H1 (cell line): ENCODE measurements around the gene ELOVL6. TPM values are rescaled to one million over a fixed set of nuclear protein-coding genes. Genes with fewer than 3 reads are reported as not detected.

Experiments used
- EP300 ChIP-seq, 2 experiments: IDR thresholded peaks; 1 replicate in 1 of 2; 2 replicates in 1 of 2; pipeline ENCODE4 v1.6.1; 2011 to 2012; ENCODE audit warnings: low read depth in 2 of 2, low read length in 2 of 2, mild to moderate bottlenecking in 2 of 2, borderline replicate concordance in 1 of 2, inconsistent platforms in 1 of 2, moderate library complexity in 1 of 2
- HDAC6 ChIP-seq: IDR thresholded peaks from one replicate; pipeline ENCODE4 v1.7.1; 2012; ENCODE audit warnings: low read depth, mild to moderate bottlenecking, inconsistent platforms, low read length, moderate library complexity
- RBBP5 ChIP-seq: IDR thresholded peaks from 2 replicates; pipeline ENCODE4 v1.7.1; 2012; ENCODE audit warnings: low read depth, mild to moderate bottlenecking, inconsistent platforms, low read length, moderate library complexity, borderline replicate concordance
- polyA plus RNA-seq, 7 experiments: library from polyadenylated mRNA; depleted of rRNA in 3 of 7; stranded (reverse) in 5 of 7; unstranded in 2 of 7; fragments of >200 nt in 5 of 7; fragments of 200-250 nt in 2 of 7; gene quantifications; 1 replicate in 5 of 7; 2 replicates in 1 of 7; 4 replicates in 1 of 7; pipeline versions ENCODE4 v1.2.1 to v1.2.3, GENCODE V29; 2011 to 2013; ENCODE audit warnings: missing spikeins in 2 of 7, mixed read lengths in 2 of 7
- total RNA-seq: library from RNA; stranded (reverse); fragmentation: NEBNext Ultra II Directional; extraction: Animal tissue kit (Norgen Biotek cat#: 25700); gene quantifications from 2 replicates; pipeline ENCODE4 v1.2.1, GENCODE V29; 2021
- TF ChIP-seq, protein P1 (sequence below): fragments of 300-600 bp; sonication (generic); IDR thresholded peaks from 2 replicates; pipeline ENCODE4 v1.7.1; 2012; ENCODE audit warnings: low read length, moderate library complexity, mild to moderate bottlenecking, inconsistent platforms; ENCODE audit not compliant: insufficient replicate concordance

ELOVL6 gene
- total and polyA plus RNA-seq, 2 of the 8 experiments (the other 6 are each of a cell fraction or from before 2014, with no cell fraction given) = 27.8 to 86.6 TPM

DNA sequence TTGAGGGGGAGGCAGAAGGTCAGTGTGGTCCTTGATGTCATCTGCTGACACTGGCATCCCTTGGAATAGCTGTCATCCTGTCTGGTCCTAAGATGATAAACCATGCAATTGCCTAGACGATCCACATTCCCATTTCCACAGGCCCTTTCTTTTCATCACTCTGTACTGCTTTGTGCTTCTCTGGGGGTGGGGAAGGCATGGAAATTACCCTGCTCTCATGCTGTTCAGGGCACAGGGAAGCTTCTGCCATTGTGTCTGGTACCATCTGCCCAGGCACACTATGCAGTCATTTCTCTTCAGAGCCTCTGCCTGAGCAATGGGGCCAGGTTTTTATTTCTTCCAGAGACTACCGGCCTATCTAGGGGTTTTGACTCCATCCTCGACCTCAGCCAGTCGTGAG is 49.7 kb upstream of the ELOVL6 start (continued):
- TF ChIP-seq, protein P1, sequence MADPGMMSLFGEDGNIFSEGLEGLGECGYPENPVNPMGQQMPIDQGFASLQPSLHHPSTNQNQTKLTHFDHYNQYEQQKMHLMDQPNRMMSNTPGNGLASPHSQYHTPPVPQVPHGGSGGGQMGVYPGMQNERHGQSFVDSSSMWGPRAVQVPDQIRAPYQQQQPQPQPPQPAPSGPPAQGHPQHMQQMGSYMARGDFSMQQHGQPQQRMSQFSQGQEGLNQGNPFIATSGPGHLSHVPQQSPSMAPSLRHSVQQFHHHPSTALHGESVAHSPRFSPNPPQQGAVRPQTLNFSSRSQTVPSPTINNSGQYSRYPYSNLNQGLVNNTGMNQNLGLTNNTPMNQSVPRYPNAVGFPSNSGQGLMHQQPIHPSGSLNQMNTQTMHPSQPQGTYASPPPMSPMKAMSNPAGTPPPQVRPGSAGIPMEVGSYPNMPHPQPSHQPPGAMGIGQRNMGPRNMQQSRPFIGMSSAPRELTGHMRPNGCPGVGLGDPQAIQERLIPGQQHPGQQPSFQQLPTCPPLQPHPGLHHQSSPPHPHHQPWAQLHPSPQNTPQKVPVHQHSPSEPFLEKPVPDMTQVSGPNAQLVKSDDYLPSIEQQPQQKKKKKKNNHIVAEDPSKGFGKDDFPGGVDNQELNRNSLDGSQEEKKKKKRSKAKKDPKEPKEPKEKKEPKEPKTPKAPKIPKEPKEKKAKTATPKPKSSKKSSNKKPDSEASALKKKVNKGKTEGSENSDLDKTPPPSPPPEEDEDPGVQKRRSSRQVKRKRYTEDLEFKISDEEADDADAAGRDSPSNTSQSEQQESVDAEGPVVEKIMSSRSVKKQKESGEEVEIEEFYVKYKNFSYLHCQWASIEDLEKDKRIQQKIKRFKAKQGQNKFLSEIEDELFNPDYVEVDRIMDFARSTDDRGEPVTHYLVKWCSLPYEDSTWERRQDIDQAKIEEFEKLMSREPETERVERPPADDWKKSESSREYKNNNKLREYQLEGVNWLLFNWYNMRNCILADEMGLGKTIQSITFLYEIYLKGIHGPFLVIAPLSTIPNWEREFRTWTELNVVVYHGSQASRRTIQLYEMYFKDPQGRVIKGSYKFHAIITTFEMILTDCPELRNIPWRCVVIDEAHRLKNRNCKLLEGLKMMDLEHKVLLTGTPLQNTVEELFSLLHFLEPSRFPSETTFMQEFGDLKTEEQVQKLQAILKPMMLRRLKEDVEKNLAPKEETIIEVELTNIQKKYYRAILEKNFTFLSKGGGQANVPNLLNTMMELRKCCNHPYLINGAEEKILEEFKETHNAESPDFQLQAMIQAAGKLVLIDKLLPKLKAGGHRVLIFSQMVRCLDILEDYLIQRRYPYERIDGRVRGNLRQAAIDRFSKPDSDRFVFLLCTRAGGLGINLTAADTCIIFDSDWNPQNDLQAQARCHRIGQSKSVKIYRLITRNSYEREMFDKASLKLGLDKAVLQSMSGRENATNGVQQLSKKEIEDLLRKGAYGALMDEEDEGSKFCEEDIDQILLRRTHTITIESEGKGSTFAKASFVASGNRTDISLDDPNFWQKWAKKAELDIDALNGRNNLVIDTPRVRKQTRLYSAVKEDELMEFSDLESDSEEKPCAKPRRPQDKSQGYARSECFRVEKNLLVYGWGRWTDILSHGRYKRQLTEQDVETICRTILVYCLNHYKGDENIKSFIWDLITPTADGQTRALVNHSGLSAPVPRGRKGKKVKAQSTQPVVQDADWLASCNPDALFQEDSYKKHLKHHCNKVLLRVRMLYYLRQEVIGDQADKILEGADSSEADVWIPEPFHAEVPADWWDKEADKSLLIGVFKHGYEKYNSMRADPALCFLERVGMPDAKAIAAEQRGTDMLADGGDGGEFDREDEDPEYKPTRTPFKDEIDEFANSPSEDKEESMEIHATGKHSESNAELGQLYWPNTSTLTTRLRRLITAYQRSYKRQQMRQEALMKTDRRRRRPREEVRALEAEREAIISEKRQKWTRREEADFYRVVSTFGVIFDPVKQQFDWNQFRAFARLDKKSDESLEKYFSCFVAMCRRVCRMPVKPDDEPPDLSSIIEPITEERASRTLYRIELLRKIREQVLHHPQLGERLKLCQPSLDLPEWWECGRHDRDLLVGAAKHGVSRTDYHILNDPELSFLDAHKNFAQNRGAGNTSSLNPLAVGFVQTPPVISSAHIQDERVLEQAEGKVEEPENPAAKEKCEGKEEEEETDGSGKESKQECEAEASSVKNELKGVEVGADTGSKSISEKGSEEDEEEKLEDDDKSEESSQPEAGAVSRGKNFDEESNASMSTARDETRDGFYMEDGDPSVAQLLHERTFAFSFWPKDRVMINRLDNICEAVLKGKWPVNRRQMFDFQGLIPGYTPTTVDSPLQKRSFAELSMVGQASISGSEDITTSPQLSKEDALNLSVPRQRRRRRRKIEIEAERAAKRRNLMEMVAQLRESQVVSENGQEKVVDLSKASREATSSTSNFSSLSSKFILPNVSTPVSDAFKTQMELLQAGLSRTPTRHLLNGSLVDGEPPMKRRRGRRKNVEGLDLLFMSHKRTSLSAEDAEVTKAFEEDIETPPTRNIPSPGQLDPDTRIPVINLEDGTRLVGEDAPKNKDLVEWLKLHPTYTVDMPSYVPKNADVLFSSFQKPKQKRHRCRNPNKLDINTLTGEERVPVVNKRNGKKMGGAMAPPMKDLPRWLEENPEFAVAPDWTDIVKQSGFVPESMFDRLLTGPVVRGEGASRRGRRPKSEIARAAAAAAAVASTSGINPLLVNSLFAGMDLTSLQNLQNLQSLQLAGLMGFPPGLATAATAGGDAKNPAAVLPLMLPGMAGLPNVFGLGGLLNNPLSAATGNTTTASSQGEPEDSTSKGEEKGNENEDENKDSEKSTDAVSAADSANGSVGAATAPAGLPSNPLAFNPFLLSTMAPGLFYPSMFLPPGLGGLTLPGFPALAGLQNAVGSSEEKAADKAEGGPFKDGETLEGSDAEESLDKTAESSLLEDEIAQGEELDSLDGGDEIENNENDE = no peak
- no peak for TF ChIP-seq RBBP5
- TF ChIP-seq EP300 (IDR thresholded peaks at IDR 0.05; ENCODE audit: borderline replicate concordance in 1 of 2, low read depth in 2 of 2, low read length in 2 of 2) = no peak
- no peak for TF ChIP-seq HDAC6
